Liver (tissue), 9 donors: Measurements from ENCODE around the gene COQ9. TPM values are rescaled to one million over a fixed set of nuclear protein-coding genes. Genes with fewer than 3 reads are reported as not detected.

ENCODE experiments used
- DNase-seq: peaks from one replicate; pipeline ENCODE4 v3.0.0-alpha.2; 2017; ENCODE audit warnings: low spot score
- H3K27ac ChIP-seq, 2 donors: one replicate each; pipeline ENCODE4 v1.7.0; 2013; ENCODE audit warnings: inconsistent platforms in 2 of 2, low read length in 2 of 2, control low read depth in 1 of 2, low read depth in 1 of 2, mild to moderate bottlenecking in 1 of 2
- H3K27me3 ChIP-seq, 4 donors: one replicate each; pipeline versions ENCODE4 v1.6.1 to v1.7.0; 2013; ENCODE audit warnings: low read length in 3 of 4, inconsistent platforms in 1 of 4, mild to moderate bottlenecking in 1 of 4, moderate library complexity in 1 of 4; ENCODE audit not compliant: control insufficient read depth in 4 of 4, insufficient read depth in 4 of 4
- H3K36me3 ChIP-seq, 4 donors: one replicate each; pipeline versions ENCODE4 v1.6.1 to v1.7.0; 2013; ENCODE audit warnings: low read length in 3 of 4, mild to moderate bottlenecking in 3 of 4, low read depth in 1 of 4, moderate library complexity in 1 of 4; ENCODE audit not compliant: control insufficient read depth in 4 of 4, insufficient read depth in 3 of 4
- H3K4me1 ChIP-seq, 4 donors: one replicate each; pipeline versions ENCODE4 v1.6.1 to v1.7.0; 2013; ENCODE audit warnings: low read length in 3 of 4, mild to moderate bottlenecking in 3 of 4, moderate library complexity in 1 of 4; ENCODE audit not compliant: control insufficient read depth in 4 of 4, insufficient read depth in 4 of 4
- H3K4me3 ChIP-seq, 3 donors: one replicate each; pipeline versions ENCODE4 v1.6.1 to v1.7.0; 2013; ENCODE audit warnings: low read length in 3 of 3, control low read depth in 1 of 3, low read depth in 1 of 3, mild to moderate bottlenecking in 1 of 3
- H3K9ac ChIP-seq, 2 donors: one replicate each; pipeline ENCODE4 v1.7.0; 2013; ENCODE audit warnings: low read length in 2 of 2, mild to moderate bottlenecking in 2 of 2, moderate library complexity in 2 of 2, control low read depth in 1 of 2, low read depth in 1 of 2
- H3K9me3 ChIP-seq, 4 donors: one replicate each; pipeline versions ENCODE4 v1.6.1 to v1.7.0; 2013; ENCODE audit warnings: low read length in 3 of 4; ENCODE audit not compliant: control insufficient read depth in 4 of 4
- EGR1 ChIP-seq, 2 donors: IDR thresholded peaks; 2 replicates each; pipeline ENCODE4 v1.6.1; 2016 to 2018; ENCODE audit warnings: antibody characterized with exemption in 2 of 2, low read depth in 2 of 2
- FOXA1 ChIP-seq: IDR thresholded peaks from 2 replicates; pipeline ENCODE4 v1.6.1; 2016; ENCODE audit warnings: antibody characterized with exemption
- FOXA2 ChIP-seq: IDR thresholded peaks from 2 replicates; pipeline ENCODE4 v1.6.1; 2016; ENCODE audit warnings: antibody characterized with exemption
- GABPA ChIP-seq, 2 donors: IDR thresholded peaks in 1 of 2; conservative IDR thresholded peaks in 1 of 2; 2 replicates each; pipeline ENCODE4 v1.6.1; 2016; ENCODE audit warnings: antibody characterized with exemption in 2 of 2, mild to moderate bottlenecking in 1 of 2, moderate library complexity in 1 of 2
- HNF4A ChIP-seq, 2 donors: conservative IDR thresholded peaks; 2 replicates each; pipeline ENCODE4 v1.6.1; 2016; ENCODE audit warnings: antibody characterized with exemption in 2 of 2, mild to moderate bottlenecking in 2 of 2
- HNF4G ChIP-seq: IDR thresholded peaks from 2 replicates; pipeline ENCODE4 v1.6.1; 2016; ENCODE audit warnings: antibody characterized with exemption
- JUND ChIP-seq, 2 donors: IDR thresholded peaks; 2 replicates each; pipeline ENCODE4 v1.6.1; 2016; ENCODE audit warnings: antibody characterized with exemption in 2 of 2
- NR2F2 ChIP-seq: IDR thresholded peaks from 2 replicates; pipeline ENCODE4 v1.6.1; 2016; ENCODE audit warnings: antibody characterized with exemption
- RAD21 ChIP-seq, 2 donors: IDR thresholded peaks; 2 replicates each; pipeline ENCODE4 v1.6.1; 2016; ENCODE audit warnings: antibody characterized with exemption in 2 of 2, mild to moderate bottlenecking in 2 of 2
- RXRA ChIP-seq, 2 donors: IDR thresholded peaks; 2 replicates each; pipeline ENCODE4 v1.6.1; 2017 to 2018; ENCODE audit warnings: antibody characterized with exemption in 2 of 2, mild to moderate bottlenecking in 1 of 2
- SP1 ChIP-seq: IDR thresholded peaks from 2 replicates; pipeline ENCODE4 v1.6.1; 2018; ENCODE audit warnings: antibody characterized with exemption, mild to moderate bottlenecking
- TAF1 ChIP-seq: conservative IDR thresholded peaks from 2 replicates; pipeline ENCODE4 v1.6.1; 2016; ENCODE audit warnings: antibody characterized with exemption, mild to moderate bottlenecking
- YY1 ChIP-seq: IDR thresholded peaks from 2 replicates; pipeline ENCODE4 v1.6.1; 2016; ENCODE audit warnings: antibody characterized with exemption, mild to moderate bottlenecking
- WGBS: extraction: QIAGEN DNeasy Blood & Tissue Kit; methylation state at CpG from one replicate; pipeline ENCODE4 v1.1.7; 2013; 5-methylcytosine and 5-hydroxymethylcytosine counted together
- polyA plus RNA-seq, 2 donors: library from polyadenylated mRNA; stranded (reverse) in 1 of 2; unstranded in 1 of 2; fragments of 200-250 nt in 1 of 2; fragments of >200 nt in 1 of 2; fragmentation: Nextera tagmentation in 1 of 2; extraction: Ambion mirVana in 1 of 2; gene quantifications; one replicate each; pipeline versions ENCODE4 v1.2.1 to v1.2.3, GENCODE V29; 2013 to 2015
- total RNA-seq, 2 donors: library from RNA; depleted of rRNA; stranded (reverse); fragments of >200 nt; gene quantifications; one replicate each; pipeline ENCODE4 v1.2.3, GENCODE V29; 2014
- TF ChIP-seq, protein P1 (sequence below): IDR thresholded peaks from 2 replicates; pipeline ENCODE4 v1.6.1; 2016; ENCODE audit warnings: antibody characterized with exemption
- TF ChIP-seq, protein P2 (sequence below): fragments of 150-350 bp; IDR thresholded peaks from 2 replicates; pipeline ENCODE4 v1.5.1; 2017; ENCODE audit warnings: improper control_type of control experiment, low read depth, low read length; ENCODE audit not compliant: missing input control
- TF ChIP-seq, protein P3 (sequence below): IDR thresholded peaks from 2 replicates; pipeline ENCODE4 v1.6.1; 2016; ENCODE audit warnings: antibody characterized with exemption, mild to moderate bottlenecking
- TF ChIP-seq, protein P4 (sequence below): IDR thresholded peaks from 2 replicates; pipeline ENCODE4 v1.6.1; 2016; ENCODE audit warnings: antibody characterized with exemption
- TF ChIP-seq, protein P5 (sequence below): IDR thresholded peaks from 2 replicates; pipeline ENCODE4 v1.6.1; 2016; ENCODE audit warnings: antibody characterized with exemption
- donor health status: healthy.
- donor health status: healthy.
- donor health status: healthy.
- donor health status: healthy.
- donor health status: healthy.

The COQ9 gene
- total and polyA plus RNA-seq, 4 donors = 21.0 to 81.5 (median 58.0) TPM

DNA sequence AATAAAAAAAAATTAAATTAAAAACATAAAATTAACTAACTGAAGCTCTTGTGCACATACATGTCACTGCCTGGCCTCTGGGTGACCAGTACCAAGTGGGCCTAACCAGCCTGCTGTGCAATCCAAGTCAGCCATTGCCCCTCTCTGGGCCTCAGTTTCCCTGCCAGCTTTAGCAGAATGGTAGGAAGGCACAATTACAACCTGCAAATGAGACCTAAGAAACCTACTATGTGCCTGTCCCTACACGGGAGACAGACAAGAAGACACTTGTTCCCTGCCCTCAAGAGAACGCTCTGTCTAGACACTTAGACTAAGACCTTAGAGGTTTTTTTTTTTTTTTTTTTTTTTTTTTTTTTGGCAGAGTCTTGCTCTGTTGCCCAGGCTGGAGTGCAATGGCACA lies 1.8 kb upstream of the COQ9 start:
- 97% methylated on average over 2 of the region's 2 CpGs for WGBS

DNA sequence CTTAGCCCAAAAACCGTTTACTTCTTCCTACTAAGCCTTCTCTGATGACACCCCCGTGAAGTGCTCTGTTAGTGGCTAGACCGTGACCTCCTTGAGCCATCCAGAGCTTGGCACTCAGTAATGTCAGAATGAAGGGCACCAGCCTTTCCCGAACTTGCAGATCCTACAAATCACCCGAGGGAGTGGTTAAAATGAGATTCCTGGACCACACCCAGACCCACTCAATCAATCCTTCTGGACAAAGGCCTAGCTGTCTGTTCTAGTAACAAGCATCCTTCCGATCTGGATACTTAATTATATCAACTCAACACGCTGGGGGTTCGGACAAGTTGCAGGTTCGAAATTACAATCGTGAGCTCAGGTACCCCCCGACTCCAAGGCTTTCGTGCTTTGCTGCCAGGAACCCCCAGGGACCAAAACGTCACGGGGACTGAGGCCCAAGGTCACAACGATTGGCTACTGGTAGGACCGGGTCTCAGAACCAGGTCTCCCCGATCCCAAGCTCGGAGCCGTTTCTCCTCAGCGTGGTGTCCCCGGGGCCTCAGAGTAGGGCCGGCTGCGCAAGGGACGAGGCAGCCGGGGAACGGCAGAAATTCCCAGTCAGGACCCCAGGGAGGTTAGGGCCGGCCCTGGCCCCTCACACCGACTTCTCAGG lies 621 bp upstream of the COQ9 start:
- DNase-seq = no peak
- 4% methylated on average over 28 of the region's 28 CpGs for WGBS
- Histone ChIP-seq H3K36me3 (peaks cover 0 to 12% (median 5%) of the 10 kb centered on the region in 4 donors), H3K9me3 (no peaks in the 10 kb centered on the region), H3K27ac (peak overlapping the region; percentile 83 to 96), H3K27me3 (no peaks in the 10 kb centered on the region), H3K9ac (peak overlapping the region; percentile 1 to 68), H3K4me3 (peak overlapping the region; percentile 88 to 97 (median 90)), H3K4me1 (peaks cover 4 to 26% (median 16%) of the 10 kb centered on the region in 4 donors)
- no peak for TF ChIP-seq SP1
- TF ChIP-seq GABPA (IDR thresholded peaks at IDR 0.05 in 1 of 2, conservative IDR thresholded peaks at IDR 0.05 in 1 of 2) = no peak
- TF ChIP-seq HNF4G = no peak
- TF ChIP-seq, protein P1, sequence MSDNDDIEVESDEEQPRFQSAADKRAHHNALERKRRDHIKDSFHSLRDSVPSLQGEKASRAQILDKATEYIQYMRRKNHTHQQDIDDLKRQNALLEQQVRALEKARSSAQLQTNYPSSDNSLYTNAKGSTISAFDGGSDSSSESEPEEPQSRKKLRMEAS = no peak
- TF ChIP-seq HNF4A (conservative IDR thresholded peaks at IDR 0.05) = no peak
- no peak for TF ChIP-seq FOXA1
- TF ChIP-seq RXRA (IDR thresholded peaks at IDR 0.05) = no peak
- TF ChIP-seq RAD21 (IDR thresholded peaks at IDR 0.05) = no peak
- TF ChIP-seq, protein P2, sequence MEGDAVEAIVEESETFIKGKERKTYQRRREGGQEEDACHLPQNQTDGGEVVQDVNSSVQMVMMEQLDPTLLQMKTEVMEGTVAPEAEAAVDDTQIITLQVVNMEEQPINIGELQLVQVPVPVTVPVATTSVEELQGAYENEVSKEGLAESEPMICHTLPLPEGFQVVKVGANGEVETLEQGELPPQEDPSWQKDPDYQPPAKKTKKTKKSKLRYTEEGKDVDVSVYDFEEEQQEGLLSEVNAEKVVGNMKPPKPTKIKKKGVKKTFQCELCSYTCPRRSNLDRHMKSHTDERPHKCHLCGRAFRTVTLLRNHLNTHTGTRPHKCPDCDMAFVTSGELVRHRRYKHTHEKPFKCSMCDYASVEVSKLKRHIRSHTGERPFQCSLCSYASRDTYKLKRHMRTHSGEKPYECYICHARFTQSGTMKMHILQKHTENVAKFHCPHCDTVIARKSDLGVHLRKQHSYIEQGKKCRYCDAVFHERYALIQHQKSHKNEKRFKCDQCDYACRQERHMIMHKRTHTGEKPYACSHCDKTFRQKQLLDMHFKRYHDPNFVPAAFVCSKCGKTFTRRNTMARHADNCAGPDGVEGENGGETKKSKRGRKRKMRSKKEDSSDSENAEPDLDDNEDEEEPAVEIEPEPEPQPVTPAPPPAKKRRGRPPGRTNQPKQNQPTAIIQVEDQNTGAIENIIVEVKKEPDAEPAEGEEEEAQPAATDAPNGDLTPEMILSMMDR = no peak
- no peak for TF ChIP-seq EGR1 (IDR thresholded peaks at IDR 0.05; ENCODE audit: low read depth in 2 of 2)
- TF ChIP-seq, protein P3, sequence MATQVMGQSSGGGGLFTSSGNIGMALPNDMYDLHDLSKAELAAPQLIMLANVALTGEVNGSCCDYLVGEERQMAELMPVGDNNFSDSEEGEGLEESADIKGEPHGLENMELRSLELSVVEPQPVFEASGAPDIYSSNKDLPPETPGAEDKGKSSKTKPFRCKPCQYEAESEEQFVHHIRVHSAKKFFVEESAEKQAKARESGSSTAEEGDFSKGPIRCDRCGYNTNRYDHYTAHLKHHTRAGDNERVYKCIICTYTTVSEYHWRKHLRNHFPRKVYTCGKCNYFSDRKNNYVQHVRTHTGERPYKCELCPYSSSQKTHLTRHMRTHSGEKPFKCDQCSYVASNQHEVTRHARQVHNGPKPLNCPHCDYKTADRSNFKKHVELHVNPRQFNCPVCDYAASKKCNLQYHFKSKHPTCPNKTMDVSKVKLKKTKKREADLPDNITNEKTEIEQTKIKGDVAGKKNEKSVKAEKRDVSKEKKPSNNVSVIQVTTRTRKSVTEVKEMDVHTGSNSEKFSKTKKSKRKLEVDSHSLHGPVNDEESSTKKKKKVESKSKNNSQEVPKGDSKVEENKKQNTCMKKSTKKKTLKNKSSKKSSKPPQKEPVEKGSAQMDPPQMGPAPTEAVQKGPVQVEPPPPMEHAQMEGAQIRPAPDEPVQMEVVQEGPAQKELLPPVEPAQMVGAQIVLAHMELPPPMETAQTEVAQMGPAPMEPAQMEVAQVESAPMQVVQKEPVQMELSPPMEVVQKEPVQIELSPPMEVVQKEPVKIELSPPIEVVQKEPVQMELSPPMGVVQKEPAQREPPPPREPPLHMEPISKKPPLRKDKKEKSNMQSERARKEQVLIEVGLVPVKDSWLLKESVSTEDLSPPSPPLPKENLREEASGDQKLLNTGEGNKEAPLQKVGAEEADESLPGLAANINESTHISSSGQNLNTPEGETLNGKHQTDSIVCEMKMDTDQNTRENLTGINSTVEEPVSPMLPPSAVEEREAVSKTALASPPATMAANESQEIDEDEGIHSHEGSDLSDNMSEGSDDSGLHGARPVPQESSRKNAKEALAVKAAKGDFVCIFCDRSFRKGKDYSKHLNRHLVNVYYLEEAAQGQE = no peak
- TF ChIP-seq, protein P4, sequence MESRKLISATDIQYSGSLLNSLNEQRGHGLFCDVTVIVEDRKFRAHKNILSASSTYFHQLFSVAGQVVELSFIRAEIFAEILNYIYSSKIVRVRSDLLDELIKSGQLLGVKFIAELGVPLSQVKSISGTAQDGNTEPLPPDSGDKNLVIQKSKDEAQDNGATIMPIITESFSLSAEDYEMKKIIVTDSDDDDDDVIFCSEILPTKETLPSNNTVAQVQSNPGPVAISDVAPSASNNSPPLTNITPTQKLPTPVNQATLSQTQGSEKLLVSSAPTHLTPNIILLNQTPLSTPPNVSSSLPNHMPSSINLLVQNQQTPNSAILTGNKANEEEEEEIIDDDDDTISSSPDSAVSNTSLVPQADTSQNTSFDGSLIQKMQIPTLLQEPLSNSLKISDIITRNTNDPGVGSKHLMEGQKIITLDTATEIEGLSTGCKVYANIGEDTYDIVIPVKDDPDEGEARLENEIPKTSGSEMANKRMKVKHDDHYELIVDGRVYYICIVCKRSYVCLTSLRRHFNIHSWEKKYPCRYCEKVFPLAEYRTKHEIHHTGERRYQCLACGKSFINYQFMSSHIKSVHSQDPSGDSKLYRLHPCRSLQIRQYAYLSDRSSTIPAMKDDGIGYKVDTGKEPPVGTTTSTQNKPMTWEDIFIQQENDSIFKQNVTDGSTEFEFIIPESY = no peak
- TF ChIP-seq, protein P5, sequence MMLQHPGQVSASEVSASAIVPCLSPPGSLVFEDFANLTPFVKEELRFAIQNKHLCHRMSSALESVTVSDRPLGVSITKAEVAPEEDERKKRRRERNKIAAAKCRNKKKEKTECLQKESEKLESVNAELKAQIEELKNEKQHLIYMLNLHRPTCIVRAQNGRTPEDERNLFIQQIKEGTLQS = no peak
- TF ChIP-seq TAF1 = no peak
- TF ChIP-seq YY1 = no peak
- no peak for TF ChIP-seq NR2F2
- no peak for TF ChIP-seq FOXA2
- no peak for TF ChIP-seq JUND (IDR thresholded peaks at IDR 0.05)

More for the DNA sequence above, 1.8 kb upstream of the COQ9 start:
- TF ChIP-seq, protein P3 = no peak
- TF ChIP-seq TAF1 = no peak
- Histone ChIP-seq H3K9ac (no peak overlapping the region), H3K4me1 (peaks cover 4 to 26% (median 16%) of the 10 kb centered on the region in 4 donors), H3K4me3 (no peak overlapping the region), H3K27me3 (no peaks in the 10 kb centered on the region), H3K9me3 (no peaks in the 10 kb centered on the region), H3K27ac (no peak overlapping the region), H3K36me3 (peaks cover 0 to 3% (median 2%) of the 10 kb centered on the region in 4 donors)
- no peak for DNase-seq
